K562 (cell line): ENCODE results near the gene PSMD11. TPM values are rescaled to one million over a fixed set of nuclear protein-coding genes. Genes with fewer than 3 reads are reported as not detected.

ENCODE experiments used
- ATAC-seq: fragments of 200-7000 bp; cut with Tn5 transposase; 3 replicates; pipeline ENCODE4 v1.9.1; 2020; ENCODE audit warnings: moderate library complexity
- BruUV-seq: library from RNA; stranded (reverse); fragments of 400-500 nt; replicated peaks from 2 replicates; lab custom pipeline; 2021; lab: Mats Ljungman, UMichigan
- CTCF ChIA-PET: fragments of 300-600 bp; formaldehyde crosslinking; extraction: SDS; loops from one replicate; lab custom pipeline; 2021; ENCODE audit warnings: low intra/inter-chr PET ratio; lab: Yijun Ruan, JAX
- POLR2A ChIA-PET: fragments of 300-600, 350-650 bp; sonication (Branson Sonifier 250); formaldehyde crosslinking; extraction: SDS; loops from one replicate; lab custom pipeline; 2021; ENCODE audit warnings: antibody characterized with exemption, inconsistent platforms; lab: Yijun Ruan, JAX
- DNase-seq, 4 experiments: peaks; one replicate each; pipeline versions ENCODE4 v3.0.0 to v3.0.0-alpha.2; 2011 to 2018; ENCODE audit warnings: low spot score in 3 of 4, mixed read lengths in 3 of 4; ENCODE audit errors: extremely low read depth in 1 of 4
- FAIRE-seq: peaks from 2 replicates; lab custom pipeline; 2011; peaks lifted over from hg19 to GRCh38; lab: Jason Lieb, UNC
- H2AFZ ChIP-seq: 2 replicates; pipeline ENCODE4 v1.6.0; 2011; ENCODE audit warnings: low read depth, low read length, control low read depth, inconsistent platforms
- H3K27ac ChIP-seq: fragments of 200-600 bp; 3 replicates; pipeline ENCODE4 v1.8.0; 2011; ENCODE audit warnings: low read depth, mild to moderate bottlenecking, control low read depth, inconsistent platforms, low read length, moderate library complexity, mixed read lengths; ENCODE audit errors: extremely low read depth
- H3K27me3 ChIP-seq, 2 experiments: fragments of 300-600 bp in 1 of 2; 2 replicates in 1 of 2; 3 replicates in 1 of 2; pipeline versions ENCODE4 v1.6.0 to v1.8.0; 2011; ENCODE audit warnings: inconsistent platforms in 2 of 2, low read length in 2 of 2, mild to moderate bottlenecking in 1 of 2, mixed read lengths in 1 of 2, moderate library complexity in 1 of 2; ENCODE audit not compliant: control insufficient read depth in 2 of 2, insufficient read depth in 2 of 2
- H3K36me3 ChIP-seq: fragments of 300-600 bp; 3 replicates; pipeline ENCODE4 v1.8.0; 2011; ENCODE audit warnings: mild to moderate bottlenecking, low read length, inconsistent platforms; ENCODE audit not compliant: control insufficient read depth, insufficient read depth
- H3K4me1 ChIP-seq, 2 experiments: fragments of 200-600 bp in 1 of 2; replicated peaks in 1 of 2; 2 replicates in 1 of 2; 3 replicates in 1 of 2; pipeline versions ENCODE4 v1.5.1 to v1.8.0; 2011; ENCODE audit warnings: inconsistent platforms in 2 of 2, low read length in 2 of 2, mild to moderate bottlenecking in 1 of 2, mixed read lengths in 1 of 2, moderate library complexity in 1 of 2; ENCODE audit not compliant: control insufficient read depth in 2 of 2, insufficient read depth in 2 of 2
- H3K4me2 ChIP-seq: 2 replicates; pipeline ENCODE4 v1.6.1; 2011; ENCODE audit warnings: low read length, control low read depth, inconsistent platforms, mixed read lengths; ENCODE audit not compliant: insufficient read depth
- H3K4me3 ChIP-seq: fragments of 200-600 bp; sonication (generic), shearing (Covaris generic); 2 replicates; pipeline ENCODE4 v1.5.1; 2016; ENCODE audit warnings: control low read depth, inconsistent platforms
- H3K79me2 ChIP-seq: fragments of 200-600 bp; 3 replicates; pipeline ENCODE4 v1.8.0; 2011; ENCODE audit warnings: low read length, inconsistent platforms; ENCODE audit not compliant: control insufficient read depth, insufficient read depth
- H3K9ac ChIP-seq, 2 experiments: 2 replicates each; pipeline versions ENCODE4 v1.6.0 to v1.6.1; 2011; ENCODE audit warnings: low read depth in 2 of 2, low read length in 2 of 2, control low read depth in 1 of 2, inconsistent platforms in 1 of 2, mild to moderate bottlenecking in 1 of 2, mixed read lengths in 1 of 2; ENCODE audit not compliant: insufficient read depth in 1 of 2
- H3K9me1 ChIP-seq: one replicate; pipeline ENCODE4 v1.6.0; 2011; ENCODE audit warnings: inconsistent platforms, mild to moderate bottlenecking, low read length, moderate library complexity; ENCODE audit not compliant: control insufficient read depth, insufficient read depth
- H3K9me3 ChIP-seq: replicated peaks from 2 replicates; pipeline ENCODE4 v1.5.1; 2011; ENCODE audit warnings: low read depth, low read length, inconsistent platforms; ENCODE audit not compliant: control insufficient read depth, insufficient read depth
- H4K20me1 ChIP-seq: replicated peaks from 2 replicates; pipeline ENCODE4 v1.6.1; 2011; ENCODE audit warnings: low read length, inconsistent platforms, mixed read lengths; ENCODE audit not compliant: control insufficient read depth, insufficient read depth
- CBX1 ChIP-seq: sonication (generic); IDR thresholded peaks from 2 replicates; pipeline ENCODE4 v1.6.1; 2016; ENCODE audit warnings: antibody characterized with exemption, low read depth, mild to moderate bottlenecking
- FOXP1 ChIP-seq: sonication (generic); formaldehyde crosslinking; IDR thresholded peaks from 2 replicates; pipeline ENCODE4 v1.8.0; 2022; ENCODE audit warnings: mild to moderate bottlenecking, missing genetic modification reagents
- NBN ChIP-seq: fragments of 450-650 bp; IDR thresholded peaks from 2 replicates; pipeline ENCODE4 v1.6.1; 2016; ENCODE audit warnings: low read depth, mild to moderate bottlenecking
- NFXL1 ChIP-seq: fragments of 450-650 bp; formaldehyde crosslinking; IDR thresholded peaks from 2 replicates; pipeline ENCODE4 v1.4.0; 2021; ENCODE audit warnings: mild to moderate bottlenecking
- RFX5 ChIP-seq: IDR thresholded peaks from 2 replicates; pipeline ENCODE4 v1.6.1; 2011; ENCODE audit warnings: low read depth, mild to moderate bottlenecking, improper control_type of control experiment, low read length
- THAP12 ChIP-seq: fragments of 250-450 bp; sonication (Bioruptor Pico); IDR thresholded peaks from 2 replicates; pipeline ENCODE4 v1.9.0; 2021; ENCODE audit warnings: mild to moderate bottlenecking, inconsistent platforms
- WGBS: fragments of 100-300 bp; shearing (Covaris generic); methylation state at CpG from one replicate; pipeline ENCODE4 v1.1.6; 2016; ENCODE audit warnings: low coverage, mixed read lengths; ENCODE audit not compliant: insufficient coverage; ENCODE audit errors: missing lambda C conversion rate; 5-methylcytosine and 5-hydroxymethylcytosine counted together
- in situ Hi-C: fragments of 300-500 bp; cut with MboI; formaldehyde crosslinking; loops from 4 replicates; pipeline ENCODE4 v1.15.0; 2018; ENCODE audit warnings: inconsistent platforms, mixed read lengths
- intact Hi-C: fragments of 100-400 bp; cut with micrococcal nuclease; formaldehyde crosslinking; loops from 2 replicates; pipeline ENCODE4 v1.14.2; 2022
- polyA plus RNA-seq, 8 experiments: library from polyadenylated mRNA; depleted of rRNA in 4 of 8; stranded (reverse) in 5 of 8; unstranded in 3 of 8; fragments of >200 nt; fragmentation: Nextera tagmentation in 2 of 8; fragmentation: Illumina TruSeq in 1 of 8; extraction: Ambion mirVana in 2 of 8; extraction: Trizol in 1 of 8; gene quantifications; 2 replicates each; pipeline versions ENCODE4 v1.2.1 to v1.2.3, GENCODE V29; 2011 to 2014; ENCODE audit warnings: inconsistent platforms in 1 of 8, missing spikeins in 1 of 8
- total RNA-seq, 7 experiments: library from RNA; depleted of rRNA in 6 of 7; stranded (reverse); fragments of >200 nt in 6 of 7; fragmentation: Illumina TruSeq in 2 of 7; extraction: Trizol in 2 of 7; gene quantifications; 2 replicates each; pipeline versions ENCODE4 v1.2.1 to v1.2.3, GENCODE V29; 2011 to 2021; ENCODE audit warnings: low replicate concordance in 1 of 7
- TF ChIP-seq, protein P1 (sequence below): fragments of 450-650 bp; IDR thresholded peaks from 2 replicates; pipeline ENCODE4 v1.7.1; 2018; ENCODE audit warnings: mild to moderate bottlenecking, low read depth; ENCODE audit not compliant: partially characterized antibody

The PSMD11 gene
- total and polyA plus RNA-seq, 9 of the 15 experiments (the other 6 are each of a cell fraction or from before 2014, with no cell fraction given): 104 to 378 (median 158) TPM

DNA sequence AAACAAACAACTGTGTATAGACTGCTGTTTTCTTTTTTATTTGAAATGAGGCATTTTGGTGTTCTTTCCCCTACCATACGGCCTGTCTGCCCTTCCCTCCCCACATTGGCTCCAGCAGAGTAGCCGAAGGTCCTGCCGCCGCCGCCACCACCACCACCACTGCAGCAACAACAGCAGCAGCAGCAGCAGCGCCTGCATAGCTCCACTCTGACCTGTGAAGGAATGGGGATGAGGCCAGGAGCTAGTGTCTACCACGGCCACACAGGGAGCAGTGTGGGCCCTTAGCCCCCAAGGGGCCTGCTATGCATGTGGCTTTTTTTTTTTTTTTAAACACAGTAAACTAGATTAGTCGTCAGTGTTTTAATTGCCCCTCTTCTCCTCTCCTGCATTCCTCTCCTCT lies 36.9 kb downstream of the PSMD11 start:
- intact Hi-C loops: loop anchor here (10.0 kb wide), 1 partner anchor 174 kb away; no protein-coding TSS in a partner anchor
- POLR2A ChIA-PET: interaction anchor here (0.6 to 3.5 kb wide), 2 partner anchors 9 to 12 kb away, joined by 3 to 15 read pairs; no protein-coding TSS in a partner anchor

More for the DNA sequence above, 36.9 kb downstream of the PSMD11 start:
- no peak for FAIRE-seq
- H3K79me2 ChIP-seq: no peaks in the 10 kb centered on the region
- H3K4me3 ChIP-seq: no peak overlapping the region
- H3K9ac ChIP-seq: no peak overlapping the region
- no peak for ATAC-seq
- in situ Hi-C loops: no loop called here
- H3K36me3 ChIP-seq: peaks cover 71% of the 10 kb centered on the region
- H3K4me2 ChIP-seq: no peak overlapping the region
- CTCF ChIA-PET: interaction anchor here (0.6 kb wide), 1 partner anchor 455 kb away, joined by 4 read pairs; no protein-coding TSS in a partner anchor
- H3K9me3 ChIP-seq: no peaks in the 10 kb centered on the region
- no TSS peak for BruUV-seq
- H3K27ac ChIP-seq: no peak overlapping the region
- peaks cover 9 to 13% of the 10 kb centered on the region in 2 experiments; a peak in 4 of 5 replicates for H3K4me1 ChIP-seq
- H2AFZ ChIP-seq: no peak overlapping the region
- no peak for DNase-seq
- TF ChIP-seq NFXL1 (CRISPR knock-in tag): no peak
- TF ChIP-seq, protein P1, sequence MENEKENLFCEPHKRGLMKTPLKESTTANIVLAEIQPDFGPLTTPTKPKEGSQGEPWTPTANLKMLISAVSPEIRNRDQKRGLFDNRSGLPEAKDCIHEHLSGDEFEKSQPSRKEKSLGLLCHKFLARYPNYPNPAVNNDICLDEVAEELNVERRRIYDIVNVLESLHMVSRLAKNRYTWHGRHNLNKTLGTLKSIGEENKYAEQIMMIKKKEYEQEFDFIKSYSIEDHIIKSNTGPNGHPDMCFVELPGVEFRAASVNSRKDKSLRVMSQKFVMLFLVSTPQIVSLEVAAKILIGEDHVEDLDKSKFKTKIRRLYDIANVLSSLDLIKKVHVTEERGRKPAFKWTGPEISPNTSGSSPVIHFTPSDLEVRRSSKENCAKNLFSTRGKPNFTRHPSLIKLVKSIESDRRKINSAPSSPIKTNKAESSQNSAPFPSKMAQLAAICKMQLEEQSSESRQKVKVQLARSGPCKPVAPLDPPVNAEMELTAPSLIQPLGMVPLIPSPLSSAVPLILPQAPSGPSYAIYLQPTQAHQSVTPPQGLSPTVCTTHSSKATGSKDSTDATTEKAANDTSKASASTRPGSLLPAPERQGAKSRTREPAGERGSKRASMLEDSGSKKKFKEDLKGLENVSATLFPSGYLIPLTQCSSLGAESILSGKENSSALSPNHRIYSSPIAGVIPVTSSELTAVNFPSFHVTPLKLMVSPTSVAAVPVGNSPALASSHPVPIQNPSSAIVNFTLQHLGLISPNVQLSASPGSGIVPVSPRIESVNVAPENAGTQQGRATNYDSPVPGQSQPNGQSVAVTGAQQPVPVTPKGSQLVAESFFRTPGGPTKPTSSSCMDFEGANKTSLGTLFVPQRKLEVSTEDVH: no peak
- TF ChIP-seq FOXP1 (CRISPR knock-in tag): no peak
- no peak for TF ChIP-seq RFX5
- TF ChIP-seq NBN: no peak
- TF ChIP-seq CBX1: no peak
- TF ChIP-seq THAP12 (CRISPR knock-in tag): no peak
- no peaks in the 10 kb centered on the region for H3K27me3 ChIP-seq
- H4K20me1 ChIP-seq: peaks cover 8% of the 10 kb centered on the region; the same call in 1 of the 2 replicates
- WGBS: 82% methylated on average over 8 of the region's 8 CpGs
- H3K9me1 ChIP-seq: no peaks in the 10 kb centered on the region
